GM12892 (cell line): ENCODE data around the gene EPN2.

Experiments
- DNase-seq: peaks from one replicate; pipeline ENCODE4 v3.0.0; 2011; ENCODE audit not compliant: insufficient read length
- FAIRE-seq: peaks from 2 replicates; lab custom pipeline; 2011; peaks lifted over from hg19 to GRCh38; lab: Jason Lieb, UNC
- POLR2A ChIP-seq: IDR thresholded peaks from 2 replicates; pipeline ENCODE4 v1.6.1; 2011; ENCODE audit warnings: low read depth, low read length, control low read depth
- POLR2AphosphoS5 ChIP-seq: IDR thresholded peaks from 2 replicates; pipeline ENCODE4 v1.6.1; 2011; ENCODE audit warnings: low read depth, low read length, control low read depth
- TAF1 ChIP-seq: IDR thresholded peaks from 2 replicates; pipeline ENCODE4 v1.6.1; 2011; ENCODE audit warnings: low read depth, mild to moderate bottlenecking, control low read depth, low read length, borderline replicate concordance

Gene EPN2

DNA sequence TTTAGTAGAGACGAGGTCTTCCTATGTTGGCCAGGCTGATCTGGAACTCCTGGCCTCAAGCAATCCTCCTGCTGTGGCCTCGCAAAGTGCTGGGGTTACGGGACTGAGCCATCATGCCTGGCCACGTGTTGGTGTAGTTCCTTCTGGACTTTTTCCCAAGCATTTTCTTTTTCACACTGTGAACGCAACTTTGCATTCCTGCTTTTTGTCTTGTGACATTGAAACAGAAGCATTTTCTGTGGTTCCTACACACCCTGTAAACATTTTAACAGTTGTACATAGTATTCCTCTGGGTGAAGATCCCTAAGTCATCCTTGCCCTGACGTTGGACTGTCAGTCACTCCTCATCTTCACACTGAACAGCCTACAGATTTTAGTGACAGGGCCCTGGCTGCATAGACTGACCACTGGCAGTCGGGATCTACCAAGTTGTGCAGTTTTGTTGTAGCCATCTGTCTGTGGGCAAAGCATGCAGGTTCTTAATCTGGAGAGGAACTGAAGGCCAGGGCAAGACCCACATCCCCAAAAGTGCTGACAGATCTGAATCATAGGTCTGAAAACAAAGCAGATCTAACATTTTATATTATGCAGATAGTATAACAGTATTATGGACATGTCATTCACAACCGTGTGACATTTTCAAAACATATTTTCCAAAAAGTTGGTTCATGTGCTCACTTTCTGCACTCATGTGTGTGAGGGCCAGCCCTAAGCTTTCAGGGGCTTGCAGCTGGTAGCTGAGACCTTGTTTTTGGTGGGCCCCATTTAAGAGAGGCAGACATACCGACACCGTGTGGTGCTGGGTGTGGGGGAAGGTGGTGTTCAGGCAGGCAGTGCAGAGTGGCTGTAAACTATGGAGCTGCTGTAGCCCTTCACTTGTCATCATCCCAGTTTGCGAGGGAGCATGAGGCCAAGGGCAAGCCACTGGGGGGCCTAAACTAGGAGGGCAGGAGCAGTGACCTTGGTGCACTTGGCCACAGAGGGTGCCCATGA, 59.9 kb downstream of the EPN2 start:
- FAIRE-seq (no peak), DNase-seq (no peak)
- TF ChIP-seq POLR2AphosphoS5 = no peak
- TF ChIP-seq TAF1 = no peak
- no peak for TF ChIP-seq POLR2A

DNA sequence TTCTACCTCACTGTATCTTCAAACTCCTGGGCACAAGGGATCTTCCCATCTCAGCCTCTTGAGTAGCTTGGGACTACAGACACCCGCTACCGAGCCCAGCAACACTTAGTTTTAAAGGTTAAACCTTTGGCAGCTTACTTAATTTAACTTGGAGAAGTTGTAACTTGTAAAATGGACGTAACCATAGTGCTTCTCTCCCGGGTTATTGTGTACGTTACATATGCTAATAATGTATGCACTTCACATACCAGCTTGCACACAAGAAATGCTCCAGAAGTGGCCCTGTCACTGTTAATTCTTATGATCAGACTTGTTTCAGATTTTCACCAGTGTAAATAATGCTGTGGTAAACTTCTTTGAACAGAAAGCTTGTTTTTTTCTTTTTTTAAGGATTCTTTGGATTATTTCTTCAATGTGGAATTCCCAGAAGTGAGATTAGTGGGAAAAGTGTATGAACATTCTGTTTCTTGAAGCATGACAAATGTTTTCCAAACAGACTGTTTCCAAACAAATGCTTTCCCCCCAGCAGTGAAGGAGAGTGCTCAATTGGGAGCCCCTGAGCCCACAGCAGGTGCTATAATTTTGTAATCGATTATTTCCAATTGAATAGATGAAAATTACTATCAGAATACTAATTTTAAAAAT, 61.5 kb downstream of the EPN2 start:
- DNase-seq = no peak
- no peak for FAIRE-seq
- no peak for TF ChIP-seq POLR2A
- no peak for TF ChIP-seq POLR2AphosphoS5
- no peak for TF ChIP-seq TAF1

- no peak for DNase-seq
Observed at GRCh38 chr17:19299214-19299747, 62.1 kb downstream of the EPN2 start.

GRCh38 chr17:19299866-19300265, 62.7 kb downstream of the EPN2 start:
- no peak for DNase-seq
- FAIRE-seq = no peak
- TF ChIP-seq POLR2A = no peak
- TF ChIP-seq POLR2AphosphoS5 = no peak
- TF ChIP-seq TAF1 = no peak

More at GRCh38 chr17:19299214-19299747, 62.1 kb downstream of the EPN2 start:
- no peak for FAIRE-seq
- TF ChIP-seq TAF1 (no peak), POLR2A (no peak), POLR2AphosphoS5 (no peak)

- TF ChIP-seq TAF1 (no peak), POLR2A (no peak), POLR2AphosphoS5 (no peak)
- no peak for FAIRE-seq
- no peak for DNase-seq
Observed at GRCh38 chr17:19301274-19301951, 64.2 kb downstream of the EPN2 start.

DNA sequence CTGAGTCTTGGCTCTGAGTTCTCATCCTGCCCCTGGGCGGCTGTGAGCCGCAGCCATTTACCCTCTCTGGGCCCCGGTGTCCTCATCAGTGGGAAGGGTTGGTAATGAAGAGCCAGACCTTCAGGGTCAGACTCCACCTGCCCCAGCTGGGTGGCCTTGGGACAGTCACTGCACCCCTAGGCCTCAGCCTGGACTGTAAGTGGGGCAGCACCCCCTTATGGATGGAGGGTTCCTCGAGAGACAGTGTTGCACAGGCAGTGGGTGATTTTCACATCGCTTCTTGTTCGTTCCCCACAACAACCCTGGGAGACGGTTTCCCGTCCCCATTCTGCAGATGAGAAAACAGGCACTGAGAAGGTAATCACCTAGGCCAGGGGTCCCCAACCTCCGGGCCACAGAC, 64.8 kb downstream of the EPN2 start:
- FAIRE-seq (no peak), DNase-seq (no peak)
- TF ChIP-seq POLR2A (no peak), TAF1 (no peak), POLR2AphosphoS5 (no peak)

GRCh38 chr17:19302791-19303331, 65.7 kb downstream of the EPN2 start:
- FAIRE-seq = peak; percentile 17
- DNase-seq = no peak
- no peak for TF ChIP-seq POLR2A
- TF ChIP-seq POLR2AphosphoS5 = no peak
- TF ChIP-seq TAF1 = no peak

DNA sequence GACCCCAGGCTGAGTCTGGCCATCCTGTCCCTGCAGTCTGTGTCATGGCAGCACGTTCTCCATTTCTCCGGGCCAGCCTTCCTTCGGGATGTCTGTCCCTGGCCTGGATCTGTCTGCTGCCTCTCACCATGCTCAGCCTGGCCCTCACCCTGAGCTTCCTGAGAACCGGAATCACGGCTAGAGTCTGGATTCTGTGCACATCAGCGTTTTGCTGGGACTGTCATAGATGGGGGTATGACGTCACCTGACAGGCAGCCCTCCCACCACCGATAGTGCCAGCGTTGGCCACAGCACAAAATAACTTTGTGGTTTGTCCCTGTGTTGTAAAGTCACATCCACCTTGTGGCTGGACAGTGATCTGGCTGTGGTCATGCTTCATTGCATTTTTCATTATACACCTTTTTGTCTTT, 66.2 kb downstream of the EPN2 start:
- FAIRE-seq (peak; percentile 38), DNase-seq (no peak)
- TF ChIP-seq POLR2A = no peak
- TF ChIP-seq TAF1 = no peak
- TF ChIP-seq POLR2AphosphoS5 = no peak

DNA sequence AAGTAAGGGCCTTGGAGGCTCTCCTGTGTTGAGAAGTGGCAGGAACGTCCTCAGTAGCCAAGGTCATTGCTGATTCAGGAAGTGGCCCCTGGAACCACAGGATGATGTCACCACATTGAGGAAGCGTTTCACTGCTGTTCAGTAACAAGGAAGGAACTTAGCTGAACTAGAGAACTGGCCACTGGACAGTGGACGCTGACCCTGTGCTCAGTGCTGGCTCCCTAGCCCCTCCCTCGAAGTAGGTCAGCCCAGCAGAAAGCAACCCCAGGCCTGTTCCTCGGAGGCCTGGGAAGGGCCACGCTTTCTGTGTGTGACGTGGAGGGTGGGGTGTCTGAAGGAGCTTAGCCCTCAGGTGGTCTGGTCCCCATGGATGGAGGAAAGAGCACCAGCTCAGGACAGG, 67.0 kb downstream of the EPN2 start:
- FAIRE-seq (no peak), DNase-seq (no peak)
- TF ChIP-seq POLR2AphosphoS5 = no peak
- no peak for TF ChIP-seq POLR2A
- TF ChIP-seq TAF1 = no peak

- no peak for DNase-seq
- FAIRE-seq = no peak
- no peak for TF ChIP-seq TAF1
- TF ChIP-seq POLR2A = no peak
- no peak for TF ChIP-seq POLR2AphosphoS5
Observed at GRCh38 chr17:19304751-19305150, 67.6 kb downstream of the EPN2 start.

DNA sequence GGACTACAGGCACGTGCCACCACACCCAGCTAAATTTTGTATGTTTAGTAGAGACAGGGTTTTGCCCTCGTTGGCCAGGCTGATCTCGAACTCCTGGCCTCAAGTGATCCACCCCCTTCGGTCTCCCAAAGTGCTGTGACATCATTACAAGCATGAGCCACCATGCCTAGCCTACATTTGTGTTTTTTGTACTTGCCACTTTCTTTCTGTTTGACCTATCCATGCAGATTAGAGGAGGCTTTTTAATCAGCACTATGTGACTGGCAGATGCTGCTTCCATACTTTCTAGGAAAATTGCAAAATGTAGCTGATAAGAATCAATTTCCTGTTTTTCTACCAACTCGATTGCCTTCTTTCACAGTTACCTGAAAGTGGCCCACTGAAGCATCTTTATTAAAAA, 68.1 kb downstream of the EPN2 start:
- FAIRE-seq = peak; percentile 66
- no peak for DNase-seq
- TF ChIP-seq TAF1 (no peak), POLR2AphosphoS5 (no peak), POLR2A (no peak)
